BLaER1 treated with 17β-estradiol and CSF1 and Interleukin-3, amounts not matched to agents 10 nM and 100 nM (cell line): ENCODE data around the gene TNS4.

Experiments used
- H3K27ac ChIP-seq, 11 experiments: shearing (Covaris generic); formaldehyde crosslinking; 2 replicates each; pipeline ENCODE4 v1.8.1; 2022
- H3K27me3 ChIP-seq, 11 experiments: shearing (Covaris generic); formaldehyde crosslinking; 2 replicates each; pipeline ENCODE4 v1.8.1; 2022
- H3K36me3 ChIP-seq, 11 experiments: shearing (Covaris generic); formaldehyde crosslinking; 2 replicates each; pipeline ENCODE4 v1.8.1; 2022
- H3K4me1 ChIP-seq, 10 experiments: shearing (Covaris generic); formaldehyde crosslinking; 2 replicates each; pipeline ENCODE4 v1.8.1; 2022
- H3K4me2 ChIP-seq, 11 experiments: shearing (Covaris generic); formaldehyde crosslinking; 2 replicates each; pipeline ENCODE4 v1.8.1; 2022
- H3K4me3 ChIP-seq, 10 experiments: shearing (Covaris generic); formaldehyde crosslinking; 2 replicates each; pipeline ENCODE4 v1.8.1; 2022
- H3K9ac ChIP-seq, 11 experiments: shearing (Covaris generic); formaldehyde crosslinking; 2 replicates each; pipeline ENCODE4 v1.8.1; 2022
- H3K9me3 ChIP-seq, 11 experiments: shearing (Covaris generic); formaldehyde crosslinking; replicated peaks in 1 of 11; 2 replicates each; pipeline ENCODE4 v1.8.1; 2022
- H4K20me1 ChIP-seq, 11 experiments: shearing (Covaris generic); formaldehyde crosslinking; 2 replicates each; pipeline ENCODE4 v1.8.1; 2022
- Cebpa-rat ChIP-seq, 11 experiments: shearing (Covaris generic); IDR thresholded peaks; 2 replicates each; pipeline ENCODE4 v1.8.1; 2022

The TNS4 gene

GRCh38 chr17:40442392-40443195 lies 58.8 kb downstream of the TNS4 start:
- H3K4me1 ChIP-seq, result peaks cover 48 to 72% (median 62%) of the 10 kb centered on the region in 10 experiments
- peak overlapping the region; percentile 87 to 97 (median 96) for H3K27ac ChIP-seq
- peaks cover 0 to 12% (median 0%) of the 10 kb centered on the region in 11 experiments; a peak in 4 of 22 replicates for H3K36me3 ChIP-seq
- no peaks in the 10 kb centered on the region for H3K9me3 ChIP-seq
- peak overlapping the region; percentile 90 to 98 (median 96) for H3K9ac ChIP-seq
- no peaks in the 10 kb centered on the region for H3K27me3 ChIP-seq
- peaks cover 0 to 15% (median 6%) of the 10 kb centered on the region in 11 experiments; a peak in 10 of 22 replicates for H4K20me1 ChIP-seq
- TF ChIP-seq Cebpa-rat (IDR thresholded peaks at IDR 0.05), result no peak
- peak overlapping the region; percentile 90 to 100 (median 96) for H3K4me2 ChIP-seq
- peak overlapping the region; percentile 63 to 93 (median 82) for H3K4me3 ChIP-seq

GRCh38 chr17:40440166-40440565 lies 61.3 kb downstream of the TNS4 start:
- Histone ChIP-seq H4K20me1 (peaks cover 0 to 5% (median 0%) of the 10 kb centered on the region in 11 experiments; a peak in 3 of 22 replicates), H3K27ac (no peak overlapping the region), H3K4me2 (no peak overlapping the region), H3K36me3 (no peaks in the 10 kb centered on the region), H3K9ac (no peak overlapping the region), H3K4me3 (no peak overlapping the region), H3K9me3 (no peaks in the 10 kb centered on the region), H3K4me1 (peaks cover 39 to 63% (median 51%) of the 10 kb centered on the region in 10 experiments), H3K27me3 (no peaks in the 10 kb centered on the region)
- no peak for TF ChIP-seq Cebpa-rat (IDR thresholded peaks at IDR 0.05)

- H3K9me3 ChIP-seq, result no peaks in the 10 kb centered on the region
- peaks cover 22 to 50% (median 37%) of the 10 kb centered on the region in 10 experiments for H3K4me1 ChIP-seq
- no peaks in the 10 kb centered on the region for H3K36me3 ChIP-seq
- no peaks in the 10 kb centered on the region for H3K27me3 ChIP-seq
- peak overlapping the region in 8 of 11 experiments; percentile 30 to 61 (median 48); a peak in 14 of 22 replicates for H3K27ac ChIP-seq
- H4K20me1 ChIP-seq, result no peaks in the 10 kb centered on the region
- H3K4me2 ChIP-seq, result peak overlapping the region; percentile 59 to 80 (median 69)
- no peak for TF ChIP-seq Cebpa-rat (IDR thresholded peaks at IDR 0.05)
- H3K9ac ChIP-seq, result peak overlapping the region in 4 of 11 experiments; percentile 10 to 29 (median 19); a peak in 4 of 22 replicates
- no peak overlapping the region for H3K4me3 ChIP-seq
Observed at GRCh38 chr17:40437095-40437732, 64.2 kb downstream of the TNS4 start.

GRCh38 chr17:40436636-40437035 lies 64.8 kb downstream of the TNS4 start:
- peak overlapping the region in 4 of 11 experiments; percentile 30 to 53 (median 44); a peak in 4 of 22 replicates for H3K27ac ChIP-seq
- H3K4me2 ChIP-seq, result peak overlapping the region; percentile 59 to 80 (median 69)
- H3K4me3 ChIP-seq, result no peak overlapping the region
- H3K4me1 ChIP-seq, result peaks cover 20 to 45% (median 31%) of the 10 kb centered on the region in 10 experiments
- H4K20me1 ChIP-seq, result no peaks in the 10 kb centered on the region
- TF ChIP-seq Cebpa-rat (IDR thresholded peaks at IDR 0.05), result no peak
- H3K9ac ChIP-seq, result no peak overlapping the region
- H3K36me3 ChIP-seq, result no peaks in the 10 kb centered on the region
- no peaks in the 10 kb centered on the region for H3K27me3 ChIP-seq
- H3K9me3 ChIP-seq, result no peaks in the 10 kb centered on the region

GRCh38 chr17:40433551-40434415 lies 67.6 kb downstream of the TNS4 start:
- no peak overlapping the region for H3K4me3 ChIP-seq
- no peaks in the 10 kb centered on the region for H3K27me3 ChIP-seq
- no peak overlapping the region for H3K4me2 ChIP-seq
- H3K9me3 ChIP-seq, result peaks cover 6 to 13% (median 9%) of the 10 kb centered on the region in 11 experiments; a peak in 20 of 22 replicates
- no peak overlapping the region for H3K27ac ChIP-seq
- TF ChIP-seq Cebpa-rat (IDR thresholded peaks at IDR 0.05), result no peak
- H3K9ac ChIP-seq, result no peak overlapping the region
- no peaks in the 10 kb centered on the region for H4K20me1 ChIP-seq
- H3K36me3 ChIP-seq, result no peaks in the 10 kb centered on the region; a peak in 1 of 22 replicates
- H3K4me1 ChIP-seq, result peaks cover 16 to 33% (median 25%) of the 10 kb centered on the region in 10 experiments

GRCh38 chr17:40432864-40433528 lies 68.4 kb downstream of the TNS4 start:
- TF ChIP-seq Cebpa-rat (IDR thresholded peaks at IDR 0.05), result no peak
- Histone ChIP-seq H3K4me3 (no peak overlapping the region), H3K4me1 (peaks cover 16 to 27% (median 19%) of the 10 kb centered on the region in 10 experiments), H3K27ac (no peak overlapping the region), H3K36me3 (no peaks in the 10 kb centered on the region; a peak in 1 of 22 replicates), H3K9me3 (peaks cover 6 to 13% (median 9%) of the 10 kb centered on the region in 11 experiments; a peak in 20 of 22 replicates), H3K27me3 (no peaks in the 10 kb centered on the region), H3K9ac (no peak overlapping the region), H3K4me2 (no peak overlapping the region), H4K20me1 (no peaks in the 10 kb centered on the region)

- Histone ChIP-seq H3K36me3 (no peaks in the 10 kb centered on the region; a peak in 1 of 22 replicates), H3K4me2 (no peak overlapping the region), H4K20me1 (no peaks in the 10 kb centered on the region), H3K27ac (no peak overlapping the region), H3K27me3 (no peaks in the 10 kb centered on the region), H3K9ac (no peak overlapping the region), H3K4me3 (no peak overlapping the region), H3K4me1 (peaks cover 11 to 25% (median 13%) of the 10 kb centered on the region in 10 experiments; a peak in 19 of 20 replicates), H3K9me3 (peaks cover 6 to 13% (median 9%) of the 10 kb centered on the region in 11 experiments; a peak in 20 of 22 replicates)
- TF ChIP-seq Cebpa-rat (IDR thresholded peaks at IDR 0.05), result no peak
Observed at GRCh38 chr17:40431231-40431602, 70.2 kb downstream of the TNS4 start.
